Trophoblast cell (in vitro differentiated cells and primary cell): ENCODE data around the gene CYTH1.

ENCODE experiments used
- DNase-seq, 2 donors: peaks; one replicate each; pipeline ENCODE4 v3.0.0-alpha.2; 2016
- H2AFZ ChIP-seq: 2 replicates; pipeline ENCODE4 v1.6.1; 2013; ENCODE audit warnings: low read length, moderate library complexity, mild to moderate bottlenecking; ENCODE audit not compliant: insufficient read depth, poor library complexity
- H2AK5ac ChIP-seq: 2 replicates; pipeline ENCODE4 v1.6.1; 2013; ENCODE audit warnings: mild to moderate bottlenecking, low read length
- H2BK120ac ChIP-seq: 2 replicates; pipeline ENCODE4 v1.6.1; 2013; ENCODE audit warnings: low read length, mild to moderate bottlenecking, moderate library complexity; ENCODE audit not compliant: insufficient read depth, poor library complexity
- H2BK12ac ChIP-seq: 2 replicates; pipeline ENCODE4 v1.6.1; 2013; ENCODE audit warnings: mild to moderate bottlenecking, low read length, moderate library complexity
- H2BK5ac ChIP-seq: 2 replicates; pipeline ENCODE4 v1.6.1; 2013; ENCODE audit warnings: low read length, low read depth, moderate library complexity, mild to moderate bottlenecking; ENCODE audit not compliant: poor library complexity
- H3K14ac ChIP-seq: 2 replicates; pipeline ENCODE4 v1.6.1; 2013; ENCODE audit warnings: mild to moderate bottlenecking, low read length
- H3K18ac ChIP-seq: 2 replicates; pipeline ENCODE4 v1.6.1; 2013; ENCODE audit warnings: mild to moderate bottlenecking, low read length
- H3K23ac ChIP-seq: 2 replicates; pipeline ENCODE4 v1.6.1; 2013; ENCODE audit warnings: low read length
- H3K27ac ChIP-seq: 2 replicates; pipeline ENCODE4 v1.5.1; 2013; ENCODE audit warnings: low read depth, mild to moderate bottlenecking, inconsistent platforms, low read length, moderate library complexity
- H3K27me3 ChIP-seq: 2 replicates; pipeline ENCODE4 v1.6.1; 2013; ENCODE audit warnings: inconsistent platforms, mild to moderate bottlenecking, low read length, moderate library complexity; ENCODE audit not compliant: insufficient read depth
- H3K36me3 ChIP-seq, 2 experiments: 1 replicate in 1 of 2; 2 replicates in 1 of 2; pipeline ENCODE4 v1.6.1; 2013; ENCODE audit warnings: low read length in 2 of 2, mild to moderate bottlenecking in 2 of 2, moderate library complexity in 1 of 2; ENCODE audit not compliant: insufficient read depth in 2 of 2, control insufficient read depth in 1 of 2
- H3K4ac ChIP-seq: 2 replicates; pipeline ENCODE4 v1.6.1; 2013; ENCODE audit warnings: low read depth, mild to moderate bottlenecking, low read length, moderate library complexity
- H3K4me1 ChIP-seq, 2 experiments: 1 replicate in 1 of 2; 2 replicates in 1 of 2; pipeline ENCODE4 v1.6.1; 2013; ENCODE audit warnings: low read length in 2 of 2, mild to moderate bottlenecking in 2 of 2, moderate library complexity in 1 of 2; ENCODE audit not compliant: insufficient read depth in 2 of 2, control insufficient read depth in 1 of 2
- H3K4me2 ChIP-seq: 2 replicates; pipeline ENCODE4 v1.6.1; 2013; ENCODE audit warnings: inconsistent platforms, mild to moderate bottlenecking, low read length, moderate library complexity
- H3K4me3 ChIP-seq: 2 replicates; pipeline ENCODE4 v1.5.1; 2013; ENCODE audit warnings: mild to moderate bottlenecking, low read depth, low read length, inconsistent platforms
- H3K79me1 ChIP-seq: one replicate; pipeline ENCODE4 v1.6.1; 2013; ENCODE audit warnings: low read length
- H3K79me2 ChIP-seq: 2 replicates; pipeline ENCODE4 v1.6.1; 2013; ENCODE audit warnings: low read length, mild to moderate bottlenecking; ENCODE audit not compliant: control insufficient read depth, insufficient read depth, poor library complexity
- H3K9ac ChIP-seq: 2 replicates; pipeline ENCODE4 v1.6.1; 2013; ENCODE audit warnings: mild to moderate bottlenecking, low read length
- H3K9me3 ChIP-seq: 2 replicates; pipeline ENCODE4 v1.6.1; 2013; ENCODE audit warnings: low read depth, mild to moderate bottlenecking, control low read depth, inconsistent platforms, low read length; ENCODE audit not compliant: insufficient read depth
- H4K12ac ChIP-seq: 2 replicates; pipeline ENCODE4 v1.6.1; 2013; ENCODE audit warnings: low read depth, mild to moderate bottlenecking, low read length, moderate library complexity
- H4K8ac ChIP-seq: 2 replicates; pipeline ENCODE4 v1.6.1; 2013; ENCODE audit warnings: low read depth, mild to moderate bottlenecking, low read length, moderate library complexity
- H4K91ac ChIP-seq: one replicate; pipeline ENCODE4 v1.6.1; 2013; ENCODE audit warnings: low read depth, mild to moderate bottlenecking, low read length, moderate library complexity
- WGBS: extraction: QIAGEN DNeasy Blood & Tissue Kit; methylation state at CpG from one replicate; pipeline ENCODE4 v1.1.7; 2013; ENCODE audit warnings: missing lambda C conversion rate; ENCODE audit not compliant: insufficient read length, insufficient coverage; ENCODE audit errors: extremely low coverage; 5-methylcytosine and 5-hydroxymethylcytosine counted together

The CYTH1 gene

GRCh38 chr17:78790552-78790951, 8.5 kb upstream of the CYTH1 start:
- peaks cover 2% of the 10 kb centered on the region for H3K79me1 ChIP-seq
- no peak overlapping the region for H3K9ac ChIP-seq
- H2AFZ ChIP-seq, result no peak overlapping the region
- H2AK5ac ChIP-seq, result no peak overlapping the region
- no peak overlapping the region for H4K8ac ChIP-seq
- WGBS, result no CpG with 5 or more reads among the region's 4 CpGs
- H3K4me2 ChIP-seq, result no peak overlapping the region
- H3K23ac ChIP-seq, result no peak overlapping the region
- no peak overlapping the region for H2BK5ac ChIP-seq
- no peak overlapping the region for H2BK12ac ChIP-seq
- H4K91ac ChIP-seq, result no peak overlapping the region
- no peak overlapping the region for H3K4ac ChIP-seq
- no peak overlapping the region for H3K4me3 ChIP-seq
- no peaks in the 10 kb centered on the region for H3K9me3 ChIP-seq
- no peak overlapping the region for H3K14ac ChIP-seq
- no peak overlapping the region for H2BK120ac ChIP-seq
- no peaks in the 10 kb centered on the region for H3K79me2 ChIP-seq
- H3K27me3 ChIP-seq, result no peaks in the 10 kb centered on the region
- H3K27ac ChIP-seq, result no peak overlapping the region
- H3K18ac ChIP-seq, result no peak overlapping the region
- peak; percentile 57 to 87 for DNase-seq
- peaks cover 0 to 8% of the 10 kb centered on the region in 2 experiments for H3K4me1 ChIP-seq
- H3K36me3 ChIP-seq, result peaks cover 10 to 21% of the 10 kb centered on the region in 2 experiments
- no peak overlapping the region for H4K12ac ChIP-seq

GRCh38 chr17:78789663-78790181, 7.6 kb upstream of the CYTH1 start:
- Histone ChIP-seq H3K4me2 (no peak overlapping the region), H3K9me3 (no peaks in the 10 kb centered on the region), H3K79me1 (peaks cover 2% of the 10 kb centered on the region), H3K14ac (no peak overlapping the region), H2BK12ac (no peak overlapping the region), H2AFZ (no peak overlapping the region), H3K9ac (no peak overlapping the region), H3K18ac (no peak overlapping the region), H3K23ac (no peak overlapping the region), H2BK5ac (no peak overlapping the region), H3K4me3 (no peak overlapping the region), H3K36me3 (peaks cover 3 to 15% of the 10 kb centered on the region in 2 experiments), H3K27ac (no peak overlapping the region), H3K79me2 (no peaks in the 10 kb centered on the region), H3K4ac (no peak overlapping the region), H3K4me1 (peaks cover 0 to 5% of the 10 kb centered on the region in 2 experiments), H4K8ac (no peak overlapping the region), H4K12ac (no peak overlapping the region), H4K91ac (no peak overlapping the region), H2BK120ac (no peak overlapping the region), H2AK5ac (no peak overlapping the region), H3K27me3 (no peaks in the 10 kb centered on the region)
- WGBS, result no CpG with 5 or more reads among the region's 14 CpGs
- peak in 1 of 2 donors; percentile 53 for DNase-seq

GRCh38 chr17:78789149-78789662, 7.1 kb upstream of the CYTH1 start:
- H3K14ac ChIP-seq, result no peak overlapping the region
- no CpG with 5 or more reads among the region's 5 CpGs for WGBS
- H3K79me2 ChIP-seq, result no peaks in the 10 kb centered on the region
- H3K36me3 ChIP-seq, result peaks cover 3 to 12% of the 10 kb centered on the region in 2 experiments
- H4K91ac ChIP-seq, result no peak overlapping the region
- H3K79me1 ChIP-seq, result peaks cover 2% of the 10 kb centered on the region
- H2AFZ ChIP-seq, result no peak overlapping the region
- no peaks in the 10 kb centered on the region for H3K27me3 ChIP-seq
- no peak overlapping the region for H3K18ac ChIP-seq
- peaks cover 0 to 3% of the 10 kb centered on the region in 2 experiments for H3K4me1 ChIP-seq
- H2BK12ac ChIP-seq, result no peak overlapping the region
- H3K23ac ChIP-seq, result no peak overlapping the region
- no peak overlapping the region for H3K4ac ChIP-seq
- no peak overlapping the region for H3K9ac ChIP-seq
- no peak overlapping the region for H3K4me2 ChIP-seq
- H3K9me3 ChIP-seq, result no peaks in the 10 kb centered on the region
- H3K4me3 ChIP-seq, result no peak overlapping the region
- no peak overlapping the region for H4K8ac ChIP-seq
- no peak overlapping the region for H3K27ac ChIP-seq
- no peak overlapping the region for H4K12ac ChIP-seq
- H2BK120ac ChIP-seq, result no peak overlapping the region
- no peak overlapping the region for H2AK5ac ChIP-seq
- DNase-seq, result no peak
- no peak overlapping the region for H2BK5ac ChIP-seq

- Histone ChIP-seq H3K9me3 (no peaks in the 10 kb centered on the region), H3K27me3 (no peaks in the 10 kb centered on the region), H4K91ac (no peak overlapping the region), H3K79me2 (no peaks in the 10 kb centered on the region), H3K27ac (no peak overlapping the region), H4K12ac (no peak overlapping the region), H2AK5ac (no peak overlapping the region), H3K79me1 (peaks cover 2% of the 10 kb centered on the region), H2BK120ac (no peak overlapping the region), H3K23ac (no peak overlapping the region), H3K4me2 (no peak overlapping the region), H3K4ac (no peak overlapping the region), H3K4me1 (no peaks in the 10 kb centered on the region), H3K36me3 (peaks cover 3 to 8% of the 10 kb centered on the region in 2 experiments), H3K4me3 (no peak overlapping the region), H3K14ac (no peak overlapping the region), H2BK5ac (no peak overlapping the region), H2BK12ac (no peak overlapping the region), H4K8ac (no peak overlapping the region), H2AFZ (no peak overlapping the region), H3K9ac (no peak overlapping the region), H3K18ac (no peak overlapping the region)
- no CpG with 5 or more reads among the region's 7 CpGs for WGBS
- DNase-seq, result no peak
These were observed 6.4 kb upstream of the CYTH1 start for GRCh38 chr17:78788451-78788850.
